CD4-positive, alpha-beta T cell treated with Interleukin-2 at 100 ng/mL for 4 hours (primary cell): ENCODE data around the gene ZNF132.
A peak's percentile ranks its signal among the peaks of the same experiment; 100 is the strongest.
"Not testable (repeated sequence)": the region's sequence is repeated elsewhere in the genome, so short reads cannot be mapped to it uniquely, and the experiment has no call there.

Experiments used
- DNase-seq: peaks from one replicate; pipeline ENCODE4 v3.0.0-alpha.2; 2020; ENCODE audit warnings: low spot score

The ZNF132 gene

DNA sequence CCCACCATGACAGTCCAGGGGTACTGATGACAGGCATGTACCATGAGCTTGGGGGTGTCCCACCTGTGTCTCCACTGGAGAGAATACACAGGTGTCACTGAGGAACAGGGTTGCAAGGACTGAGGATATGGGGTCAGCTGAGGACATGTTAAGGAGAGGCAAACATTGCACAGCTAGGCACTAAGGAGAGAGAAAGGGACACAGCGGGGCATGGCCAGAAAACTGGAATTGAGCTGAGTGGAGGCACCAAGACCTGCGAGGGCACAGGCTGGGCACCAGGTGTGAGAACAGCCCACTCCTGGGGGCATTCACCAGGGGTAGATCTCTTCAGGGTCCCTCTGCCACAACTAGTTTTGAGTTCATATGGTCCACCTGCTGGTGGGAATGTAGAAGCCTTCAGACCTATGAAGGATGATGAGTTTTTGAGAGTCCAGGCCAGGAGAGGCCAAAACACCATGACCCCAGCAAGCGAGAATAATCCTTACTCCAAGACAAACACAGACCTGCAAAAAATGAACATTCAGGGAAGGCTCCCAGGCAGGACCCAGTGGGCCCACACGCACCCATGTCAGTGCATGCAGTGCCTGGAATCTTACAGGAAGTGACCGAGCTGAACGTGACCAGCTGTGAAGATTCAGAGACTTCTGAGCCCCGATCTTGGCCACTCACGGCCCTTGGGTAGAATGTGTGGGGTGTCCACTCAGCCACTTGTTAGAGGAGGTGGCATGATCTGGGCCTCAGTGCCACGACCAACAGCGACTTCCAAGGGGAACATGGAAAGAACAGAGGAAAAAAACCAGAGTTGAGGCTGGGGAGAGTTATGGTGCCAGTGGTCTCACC lies 32.9 kb downstream of the ZNF132 start:
- DNase-seq, result no peak

DNA sequence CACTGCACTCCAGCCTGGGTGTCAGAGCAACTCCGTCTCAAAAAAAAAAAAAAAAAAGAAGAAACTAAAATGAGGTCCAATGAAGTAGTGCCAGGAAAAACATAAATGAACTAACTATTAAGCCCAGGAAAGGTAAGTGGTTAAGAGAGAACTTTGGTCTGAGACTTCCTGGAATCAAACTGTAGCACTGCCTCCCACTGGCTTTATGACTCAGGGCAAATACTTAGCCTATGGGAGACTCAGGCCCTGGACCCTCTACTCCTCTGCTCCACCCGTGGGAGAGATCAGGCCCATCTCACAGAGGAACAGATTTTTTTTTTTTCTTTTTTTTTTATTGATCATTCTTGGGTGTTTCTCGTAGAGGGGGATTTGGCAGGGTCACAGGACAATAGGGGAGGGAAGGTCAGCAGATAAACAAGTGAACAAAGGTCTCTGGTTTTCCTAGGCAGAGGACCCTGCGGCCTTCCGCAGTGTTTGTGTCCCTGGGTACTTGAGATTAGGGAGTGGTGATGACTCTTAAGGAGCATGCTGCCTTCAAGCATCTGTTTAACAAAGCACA lies 36.0 kb downstream of the ZNF132 start:
- DNase-seq, result not testable (repeated sequence)

- no peak for DNase-seq
Measured at GRCh38 chr19:58401840-58402421, 38.0 kb downstream of the ZNF132 start.

DNA sequence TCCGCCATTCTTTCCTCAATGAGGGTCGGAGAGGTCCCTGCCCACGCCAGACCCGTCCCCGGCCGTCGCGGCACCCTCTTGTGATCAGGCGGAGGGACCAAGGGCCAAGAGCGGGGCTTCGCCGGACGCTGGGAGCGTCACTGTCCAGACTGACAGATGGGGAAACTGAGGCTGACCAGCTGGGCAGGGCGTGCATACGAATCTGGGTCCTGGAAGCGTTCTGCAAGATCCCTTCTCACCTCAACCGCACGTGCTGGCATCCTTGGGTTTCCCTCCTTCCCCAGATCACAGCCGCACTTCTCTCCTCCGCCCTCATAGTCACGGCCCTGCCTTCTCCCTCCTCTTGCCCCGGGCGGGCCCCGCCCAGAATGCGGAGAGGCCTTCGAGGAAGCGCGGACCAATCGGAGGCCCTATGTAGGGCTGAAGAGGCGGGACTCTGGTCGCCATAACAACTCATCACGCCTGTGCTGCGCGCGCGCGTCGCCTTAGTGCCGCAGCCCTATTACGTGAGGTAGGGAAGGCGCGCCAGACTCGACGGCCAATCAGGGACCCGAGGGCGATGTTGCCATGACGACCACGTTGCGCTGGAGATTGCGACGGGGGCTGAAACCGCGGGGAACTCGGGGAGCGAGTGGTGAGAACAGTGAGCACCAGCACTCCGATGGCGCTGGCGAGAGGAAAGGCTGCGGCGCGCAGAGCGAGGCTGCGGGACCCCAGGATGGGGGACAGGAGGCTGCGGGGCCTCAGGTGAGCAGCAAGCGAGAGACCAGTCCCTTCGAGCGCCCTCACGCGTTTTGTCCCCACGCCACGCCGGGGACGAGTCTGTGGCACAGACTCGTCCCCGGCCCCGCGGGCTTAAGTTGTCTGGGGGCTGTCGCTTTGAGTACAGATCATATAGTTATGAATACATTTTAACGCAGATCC lies 38.8 kb downstream of the ZNF132 start:
- DNase-seq, result peak; percentile 100

GRCh38 chr19:58400316-58400915 lies 39.5 kb downstream of the ZNF132 start:
- DNase-seq, result no peak

GRCh38 chr19:58399903-58400302 lies 40.0 kb downstream of the ZNF132 start:
- DNase-seq, result no peak

DNA sequence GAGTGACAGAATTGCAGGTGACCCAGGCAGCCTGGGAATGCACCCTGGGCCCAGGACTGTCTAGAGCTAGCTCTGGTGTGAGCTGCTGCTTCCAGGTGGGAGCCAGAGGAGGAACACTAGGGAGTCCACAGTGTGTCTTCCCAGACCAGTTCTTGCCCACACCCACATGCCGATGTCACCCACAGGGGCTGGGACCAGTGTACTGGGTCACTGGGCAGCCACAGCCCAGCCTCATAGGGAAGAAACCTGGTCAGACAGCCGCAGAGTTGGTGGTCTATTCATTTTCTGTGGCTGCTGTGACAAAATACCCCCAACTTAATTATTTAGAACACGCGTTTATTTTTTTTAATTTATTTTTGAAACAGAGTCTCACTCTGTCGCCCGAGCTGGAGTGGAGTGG lies 41.4 kb downstream of the ZNF132 start:
- no peak for DNase-seq

DNA sequence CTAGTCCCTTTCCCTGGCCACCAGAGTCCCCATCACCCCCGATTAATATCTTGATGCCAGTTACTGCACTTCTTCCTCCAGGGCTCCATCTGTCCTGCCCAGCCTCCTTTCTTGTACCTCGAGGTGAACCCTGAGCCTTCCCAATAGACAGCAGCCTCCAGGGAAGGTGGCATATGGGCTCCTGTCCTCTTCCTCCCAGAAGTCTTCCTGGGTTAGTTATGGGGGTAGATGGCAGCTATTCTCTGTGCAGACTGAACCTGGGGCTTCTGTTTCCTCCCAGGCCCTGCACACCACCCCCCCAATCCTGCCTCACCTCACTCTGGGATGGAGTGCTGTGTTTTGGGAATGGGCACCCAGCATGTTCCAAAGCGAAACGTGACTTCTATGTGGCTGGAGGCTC lies 41.9 kb downstream of the ZNF132 start:
- DNase-seq, result no peak

GRCh38 chr19:58397533-58398037 lies 42.4 kb downstream of the ZNF132 start:
- DNase-seq, result no peak

DNA sequence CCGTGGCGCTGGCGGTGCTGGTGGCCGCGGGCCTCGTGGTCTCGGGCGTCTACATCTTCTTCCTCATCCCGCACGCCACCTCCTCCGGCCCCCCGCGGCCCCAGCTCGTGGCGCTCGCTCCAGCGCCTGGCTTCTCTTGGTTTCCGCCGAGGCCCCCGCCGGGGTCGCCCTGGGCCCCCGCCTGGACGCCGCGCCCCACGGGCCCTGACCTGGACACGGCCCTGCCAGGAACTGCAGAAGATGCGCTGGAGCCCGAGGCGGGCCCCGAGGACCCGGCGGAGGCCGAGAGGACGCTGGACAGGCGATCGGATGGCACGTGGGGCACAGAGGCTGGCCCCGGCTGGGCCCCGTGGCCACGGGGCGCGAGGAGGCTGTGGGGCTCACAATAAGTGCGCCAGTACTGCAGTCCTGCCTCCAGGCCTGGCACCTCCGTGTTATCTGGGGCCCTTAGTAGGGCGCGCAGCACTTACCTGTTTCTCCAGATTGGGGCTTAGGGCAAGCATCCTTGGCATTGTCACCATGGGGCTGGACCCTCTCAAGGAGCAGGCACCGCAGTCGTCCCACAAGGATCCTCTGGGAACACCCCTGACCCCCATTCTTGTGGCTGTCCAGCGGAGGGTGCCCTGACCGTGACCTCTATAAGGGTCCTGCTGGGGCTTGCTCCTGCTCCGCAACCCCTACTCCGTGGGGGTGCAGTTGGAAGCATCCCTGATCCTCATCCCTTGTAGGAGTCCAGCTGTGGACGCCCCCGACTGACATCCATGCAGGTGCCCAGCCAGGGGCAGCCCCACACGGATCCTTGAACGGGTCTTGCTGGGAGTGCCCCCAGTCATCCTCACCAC lies 43.0 kb downstream of the ZNF132 start:
- DNase-seq, result no peak

GRCh38 chr19:58395979-58396627 lies 43.9 kb downstream of the ZNF132 start:
- no peak for DNase-seq

- no peak for DNase-seq
Measured at GRCh38 chr19:58395220-58395978, 44.6 kb downstream of the ZNF132 start, which contains the start of gene RNF225. TSS of gene RNF225 (plus strand) at chr19:58395656. CDS start at chr19:58396090, 434 bp downstream.

- no peak for DNase-seq
Measured at GRCh38 chr19:58394821-58395219, 45.1 kb downstream of the ZNF132 start.

DNA sequence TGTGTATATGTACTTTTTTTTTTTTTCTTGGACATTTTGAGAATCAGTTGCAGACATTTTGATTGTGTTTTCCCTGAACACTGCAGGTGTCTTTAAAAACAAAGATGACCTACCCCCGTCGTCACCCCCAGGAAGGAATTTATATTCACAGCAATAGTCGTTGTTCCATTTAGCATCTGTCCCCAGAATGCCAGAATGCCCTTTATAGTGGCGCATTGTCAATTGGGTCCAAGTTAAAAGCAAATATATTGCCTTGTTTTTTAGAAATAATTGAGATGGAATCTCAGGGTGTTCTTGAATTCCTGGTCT lies 46.3 kb downstream of the ZNF132 start:
- no peak for DNase-seq

DNA sequence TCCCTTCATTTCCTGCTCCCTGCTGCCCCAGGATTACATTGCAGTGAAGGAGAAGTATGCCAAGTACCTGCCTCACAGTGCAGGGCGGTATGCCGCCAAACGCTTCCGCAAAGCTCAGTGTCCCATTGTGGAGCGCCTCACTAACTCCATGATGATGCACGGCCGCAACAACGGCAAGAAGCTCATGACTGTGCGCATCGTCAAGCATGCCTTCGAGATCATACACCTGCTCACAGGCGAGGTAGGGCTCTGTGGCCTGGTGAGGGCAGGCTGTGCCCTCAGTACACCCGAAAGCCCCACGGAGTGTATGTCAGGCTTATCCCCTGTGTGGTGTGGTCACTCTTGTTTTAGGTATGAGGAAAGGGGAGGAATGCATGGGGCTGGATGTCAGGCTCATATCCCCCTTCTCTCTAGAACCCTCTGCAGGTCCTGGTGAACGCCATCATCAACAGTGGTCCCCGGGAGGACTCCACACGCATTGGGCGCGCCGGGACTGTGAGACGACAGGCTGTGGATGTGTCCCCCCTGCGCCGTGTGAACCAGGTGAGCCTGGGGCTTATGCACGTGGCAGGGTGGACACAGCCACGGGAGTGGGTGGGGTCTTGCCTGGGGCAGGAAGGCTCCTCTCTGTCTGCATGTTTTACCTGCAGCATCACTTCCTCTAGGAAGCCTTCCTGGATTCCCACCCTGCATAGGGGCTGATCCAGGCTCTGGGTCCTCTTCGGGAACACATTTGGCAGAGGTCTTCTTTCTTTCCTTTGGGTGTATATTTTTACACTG lies 46.8 kb downstream of the ZNF132 start:
- no peak for DNase-seq

DNA sequence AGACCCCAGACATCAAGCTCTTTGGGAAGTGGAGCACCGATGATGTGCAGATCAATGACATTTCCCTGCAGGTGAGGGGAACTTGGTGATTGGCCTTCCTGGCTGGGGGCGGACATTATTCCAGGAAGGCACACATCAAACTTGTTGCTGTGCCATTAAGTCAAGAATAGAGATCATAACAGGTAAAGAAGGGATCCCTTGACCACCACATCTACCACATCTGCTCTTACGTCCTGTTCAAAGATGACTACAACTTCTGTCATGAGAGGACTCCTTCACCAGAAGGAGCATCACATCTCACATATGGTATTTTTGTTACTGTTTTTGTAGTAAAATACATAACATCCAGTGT lies 51.8 kb downstream of the ZNF132 start:
- DNase-seq, result no peak

DNA sequence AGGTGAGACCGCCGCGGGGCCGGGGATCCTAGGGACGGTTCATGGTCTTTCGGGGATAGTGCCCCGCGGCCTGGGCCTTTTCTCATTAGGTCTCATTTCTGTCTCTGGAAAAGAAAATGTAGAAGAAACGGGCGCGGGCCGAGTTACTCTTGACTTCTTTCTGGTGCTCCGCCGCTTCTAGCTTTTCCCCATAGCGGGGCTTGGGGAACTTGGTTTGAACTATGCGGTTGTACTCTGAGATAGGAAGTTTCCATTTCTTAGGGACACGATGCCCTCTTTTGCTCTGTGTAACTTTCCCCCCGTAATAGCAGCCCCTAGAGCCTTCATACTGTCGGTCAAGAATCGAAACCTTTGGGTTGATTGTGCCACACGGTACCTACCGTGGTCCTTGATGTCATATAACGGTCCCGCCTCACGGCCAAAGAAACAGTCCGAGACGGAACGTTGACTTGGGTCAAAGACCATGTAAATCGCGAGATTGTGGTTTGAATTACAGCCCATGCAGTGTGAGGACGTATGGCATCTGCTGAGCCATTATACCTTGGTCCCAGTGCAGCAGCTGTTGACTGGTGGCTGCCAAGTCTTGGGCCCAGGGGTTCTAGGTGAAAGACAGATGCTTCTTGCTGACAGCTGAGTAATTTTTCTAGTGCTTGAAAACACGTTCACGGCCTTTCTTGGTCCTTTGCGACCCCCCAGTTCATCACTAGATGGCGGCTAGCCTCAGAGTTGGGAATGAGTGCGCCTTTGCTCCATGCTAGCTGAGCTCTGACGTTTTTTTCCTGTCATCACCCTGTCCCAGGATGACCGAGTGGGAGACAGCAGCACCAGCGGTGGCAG lies 52.4 kb downstream of the ZNF132 start:
- DNase-seq, result no peak
